AG04449 (cell line): ENCODE measurements around the gene CACNA1H.

Source experiments
- CTCF ChIA-PET: fragments of 350-600 bp; formaldehyde crosslinking; extraction: SDS; loops from one replicate; lab custom pipeline; 2021; ENCODE audit warnings: antibody characterized with exemption; lab: Yijun Ruan, JAX
- POLR2A ChIA-PET: fragments of 400-600, 350-600 bp; formaldehyde crosslinking; extraction: SDS; loops from one replicate; lab custom pipeline; 2020; ENCODE audit warnings: antibody characterized with exemption, inconsistent platforms; lab: Yijun Ruan, JAX
- DNase-seq: peaks from one replicate; pipeline ENCODE4 v3.0.0-alpha.2; 2010; ENCODE audit warnings: low read depth, low spot score
- H3K4me3 ChIP-seq: 2 replicates; pipeline ENCODE4 v1.5.1; 2011; ENCODE audit warnings: low read depth, mild to moderate bottlenecking, control low read depth, low read length
- TF ChIP-seq, protein P1 (sequence below): IDR thresholded peaks from one replicate; pipeline ENCODE4 v1.5.1; 2011; ENCODE audit warnings: mild to moderate bottlenecking, moderate library complexity, low read length, control low read depth, inconsistent platforms; ENCODE audit not compliant: insufficient read depth; ENCODE audit errors: missing control alignments

The CACNA1H gene

DNA sequence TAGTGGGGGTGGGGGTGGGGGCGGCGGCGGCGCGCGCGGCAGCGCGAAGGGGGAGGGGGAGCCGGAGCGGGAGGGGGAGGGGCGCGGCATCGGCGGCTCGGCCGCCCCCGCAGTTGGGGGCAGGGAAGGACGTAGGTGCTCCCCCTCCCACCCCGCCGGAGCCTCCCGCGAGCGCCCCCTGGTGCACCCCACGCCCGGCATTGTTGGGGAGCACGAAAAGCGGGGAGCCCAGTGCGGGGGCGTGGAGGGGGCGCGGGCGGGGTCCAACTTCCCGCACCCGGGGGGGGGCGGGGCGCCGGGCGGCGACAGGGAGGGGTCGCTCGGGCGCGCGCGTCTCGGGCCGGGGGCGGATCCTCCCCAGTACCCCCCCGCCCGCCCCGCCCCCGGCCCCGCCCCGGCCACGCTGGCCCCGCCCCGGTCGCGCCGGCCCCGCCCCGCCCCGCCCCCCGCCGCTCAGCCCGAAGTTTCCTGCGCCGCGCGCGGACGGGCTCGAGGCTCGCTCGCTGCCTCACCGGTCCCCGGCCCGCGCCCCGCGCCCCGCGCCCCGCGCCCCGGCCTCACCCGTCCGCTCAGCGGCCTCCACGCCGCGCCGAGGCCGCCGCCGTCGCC is at the start of gene CACNA1H:
Gene CACNA1H (plus strand): TSS at position 456 of the 609 bp plus-strand sequence. CDS start 632 bp downstream, outside the sequence.
- CTCF ChIA-PET = no interaction called here

DNA sequence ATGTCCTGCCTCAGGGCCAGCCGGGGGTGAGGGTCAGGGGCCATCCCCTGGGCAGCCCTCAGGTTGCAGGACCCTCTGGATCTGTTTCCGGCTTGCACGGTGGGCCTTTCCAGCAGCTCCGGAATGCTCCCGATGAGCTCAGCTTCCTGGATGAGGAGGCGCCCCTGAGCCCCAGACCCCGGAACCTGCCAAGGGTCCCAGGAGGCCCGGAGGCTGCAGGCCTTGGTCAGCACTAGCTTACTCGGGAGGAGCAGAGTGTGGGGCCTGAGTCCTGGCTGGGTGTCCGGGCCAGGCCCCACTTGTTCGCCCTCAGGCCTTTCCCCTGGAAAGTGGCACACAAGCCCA is 49.3 kb upstream of the CACNA1H start:
- ChIA-PET POLR2A (no interaction called here), CTCF (interaction anchor here (0.7 to 1.2 kb wide), 2 partner anchors 16 to 168 kb away, joined by 3 to 4 read pairs; no protein-coding TSS in a partner anchor)
- no peak overlapping the region for H3K4me3 ChIP-seq
- DNase-seq = no peak
- TF ChIP-seq, protein P1, sequence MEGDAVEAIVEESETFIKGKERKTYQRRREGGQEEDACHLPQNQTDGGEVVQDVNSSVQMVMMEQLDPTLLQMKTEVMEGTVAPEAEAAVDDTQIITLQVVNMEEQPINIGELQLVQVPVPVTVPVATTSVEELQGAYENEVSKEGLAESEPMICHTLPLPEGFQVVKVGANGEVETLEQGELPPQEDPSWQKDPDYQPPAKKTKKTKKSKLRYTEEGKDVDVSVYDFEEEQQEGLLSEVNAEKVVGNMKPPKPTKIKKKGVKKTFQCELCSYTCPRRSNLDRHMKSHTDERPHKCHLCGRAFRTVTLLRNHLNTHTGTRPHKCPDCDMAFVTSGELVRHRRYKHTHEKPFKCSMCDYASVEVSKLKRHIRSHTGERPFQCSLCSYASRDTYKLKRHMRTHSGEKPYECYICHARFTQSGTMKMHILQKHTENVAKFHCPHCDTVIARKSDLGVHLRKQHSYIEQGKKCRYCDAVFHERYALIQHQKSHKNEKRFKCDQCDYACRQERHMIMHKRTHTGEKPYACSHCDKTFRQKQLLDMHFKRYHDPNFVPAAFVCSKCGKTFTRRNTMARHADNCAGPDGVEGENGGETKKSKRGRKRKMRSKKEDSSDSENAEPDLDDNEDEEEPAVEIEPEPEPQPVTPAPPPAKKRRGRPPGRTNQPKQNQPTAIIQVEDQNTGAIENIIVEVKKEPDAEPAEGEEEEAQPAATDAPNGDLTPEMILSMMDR = no peak

More for the DNA sequence above, at the start of gene CACNA1H:
- H3K4me3 ChIP-seq = peak within 1 kb of the TSS; percentile 20
- DNase-seq = no peak
- POLR2A ChIA-PET = no interaction called here
- TF ChIP-seq, protein P1 = no peak

DNA sequence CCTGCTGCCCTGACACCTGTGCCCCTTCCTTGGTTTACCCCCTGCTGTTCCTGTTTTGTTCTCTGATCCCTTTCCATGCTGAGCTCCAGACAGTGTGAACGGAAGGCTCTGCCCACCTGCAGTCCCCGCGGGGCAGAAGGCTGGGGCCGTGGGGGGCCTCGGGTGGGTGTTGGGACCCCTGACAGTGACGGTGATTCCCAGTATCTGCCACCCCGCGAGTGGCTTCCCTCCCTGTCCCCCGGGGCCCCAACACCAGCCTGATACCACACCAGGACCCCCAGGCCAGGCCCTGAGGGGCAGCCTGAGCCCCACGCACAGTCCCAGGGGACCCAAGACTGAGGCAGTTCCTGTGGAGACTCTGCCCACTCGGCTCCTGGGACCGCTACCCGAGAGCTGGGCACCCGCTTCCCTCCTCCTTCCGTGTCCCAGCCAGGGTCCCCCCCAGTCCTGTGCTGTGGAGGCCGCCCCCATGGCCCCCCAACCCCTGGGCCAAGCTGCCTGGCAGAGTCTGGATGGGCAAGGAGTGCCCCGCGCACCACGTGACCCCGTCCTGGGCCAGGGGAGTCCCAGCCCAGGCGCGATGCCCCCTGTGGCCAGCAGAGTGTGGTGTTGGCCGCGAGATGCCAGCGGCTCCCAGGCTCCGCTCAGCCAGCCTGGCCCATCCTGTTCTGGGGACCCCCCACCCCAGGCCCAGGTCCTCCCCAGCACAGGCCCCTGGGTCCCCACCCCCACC is 46.9 kb upstream of the CACNA1H start:
- TF ChIP-seq, protein P1 = peak; percentile 96
- no peak overlapping the region for H3K4me3 ChIP-seq
- no peak for DNase-seq
- ChIA-PET CTCF (interaction anchor here (0.7 to 2.2 kb wide), 3 partner anchors 19 to 303 kb away, joined by 3 to 6 read pairs (median 4); no protein-coding TSS in a partner anchor), POLR2A (no interaction called here)

DNA sequence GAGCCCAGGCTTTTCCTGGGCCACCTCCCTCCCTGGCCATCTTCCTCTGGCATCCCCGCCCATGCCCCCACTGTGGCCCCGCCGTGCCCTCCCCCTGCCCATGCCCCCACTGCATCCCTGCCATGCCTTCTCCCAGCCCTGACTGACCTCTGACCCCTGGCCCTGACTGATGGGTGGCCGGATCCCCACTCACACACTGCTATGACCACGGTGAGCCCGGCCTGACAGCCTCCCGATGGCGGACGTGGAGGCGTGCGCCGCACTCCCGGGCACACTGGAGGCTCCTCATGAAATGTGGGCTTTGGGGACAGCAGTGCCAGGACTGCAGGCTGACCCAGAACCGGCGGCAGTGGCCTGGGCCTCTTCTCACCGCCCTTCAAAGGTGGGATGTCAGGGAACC is 46.2 kb upstream of the CACNA1H start:
- CTCF ChIA-PET = interaction anchor here (2.2 kb wide), 1 partner anchor 132 kb away, joined by 6 read pairs; no protein-coding TSS in a partner anchor

DNA sequence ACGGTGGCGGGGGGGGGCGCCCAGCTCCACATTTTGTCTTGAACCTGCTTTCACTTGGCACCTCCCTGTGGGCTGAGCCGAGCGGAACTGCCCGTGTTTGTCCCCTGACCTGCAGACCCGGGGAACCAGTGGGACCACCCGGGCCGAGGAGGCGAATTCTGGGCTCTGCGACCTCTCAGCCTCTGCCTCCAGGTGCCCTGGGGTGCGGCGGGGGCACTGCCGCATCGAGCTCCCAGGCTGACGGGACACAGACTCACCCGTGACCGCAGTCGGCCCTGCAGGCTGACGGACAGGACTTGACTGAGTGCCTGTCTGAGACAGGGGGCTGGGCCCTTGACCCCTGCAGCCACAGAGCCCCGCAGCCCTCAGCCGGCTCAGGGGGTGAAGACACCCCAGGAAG is 45.8 kb upstream of the CACNA1H start:
- ChIA-PET POLR2A (no interaction called here), CTCF (interaction anchor here (2.2 kb wide), 1 partner anchor 131 kb away, joined by 6 read pairs; no protein-coding TSS in a partner anchor)
- no peak for DNase-seq
- no peak overlapping the region for H3K4me3 ChIP-seq
- TF ChIP-seq, protein P1 = no peak

More for the DNA sequence above, 46.2 kb upstream of the CACNA1H start:
- POLR2A ChIA-PET = no interaction called here
- DNase-seq = no peak
- no peak overlapping the region for H3K4me3 ChIP-seq
- TF ChIP-seq, protein P1 = no peak

DNA sequence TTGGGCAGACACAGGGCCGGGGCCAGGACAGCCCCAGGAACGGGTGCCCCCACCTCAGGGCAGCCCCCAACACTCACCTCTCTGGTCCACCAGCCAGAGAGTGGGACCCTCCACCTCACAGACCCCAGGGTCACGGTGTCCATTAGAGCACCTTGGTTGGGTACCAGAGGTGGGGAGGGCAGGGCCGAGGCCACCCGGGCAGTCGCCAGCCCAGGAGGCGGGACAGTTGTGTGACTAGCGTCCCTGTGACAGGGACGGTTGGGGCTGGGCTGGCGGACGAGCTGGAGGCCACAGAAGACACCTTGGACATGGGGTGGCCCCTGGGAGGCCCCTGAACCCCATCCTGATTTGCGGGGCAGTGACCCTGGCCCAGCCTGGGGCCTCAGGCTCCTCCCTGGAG is 45.2 kb upstream of the CACNA1H start:
- ChIA-PET CTCF (interaction anchor here (2.2 kb wide), 1 partner anchor 131 kb away, joined by 6 read pairs; no protein-coding TSS in a partner anchor), POLR2A (no interaction called here)
- no peak for DNase-seq
- no peak overlapping the region for H3K4me3 ChIP-seq
- TF ChIP-seq, protein P1 = no peak
